Aortic smooth muscle cell (primary cell): ENCODE measurements around the gene SMARCD2. TPM values are rescaled to one million over a fixed set of nuclear protein-coding genes. Genes with fewer than 3 reads are reported as not detected.

ENCODE experiments used
- total RNA-seq: library from RNA; depleted of rRNA; stranded (reverse); fragments of >200 nt; gene quantifications from 2 replicates; pipeline ENCODE4 v1.2.3, GENCODE V29; 2014

Gene SMARCD2
- total RNA-seq = 84.6 and 95.6 TPM in 2 replicates

DNA sequence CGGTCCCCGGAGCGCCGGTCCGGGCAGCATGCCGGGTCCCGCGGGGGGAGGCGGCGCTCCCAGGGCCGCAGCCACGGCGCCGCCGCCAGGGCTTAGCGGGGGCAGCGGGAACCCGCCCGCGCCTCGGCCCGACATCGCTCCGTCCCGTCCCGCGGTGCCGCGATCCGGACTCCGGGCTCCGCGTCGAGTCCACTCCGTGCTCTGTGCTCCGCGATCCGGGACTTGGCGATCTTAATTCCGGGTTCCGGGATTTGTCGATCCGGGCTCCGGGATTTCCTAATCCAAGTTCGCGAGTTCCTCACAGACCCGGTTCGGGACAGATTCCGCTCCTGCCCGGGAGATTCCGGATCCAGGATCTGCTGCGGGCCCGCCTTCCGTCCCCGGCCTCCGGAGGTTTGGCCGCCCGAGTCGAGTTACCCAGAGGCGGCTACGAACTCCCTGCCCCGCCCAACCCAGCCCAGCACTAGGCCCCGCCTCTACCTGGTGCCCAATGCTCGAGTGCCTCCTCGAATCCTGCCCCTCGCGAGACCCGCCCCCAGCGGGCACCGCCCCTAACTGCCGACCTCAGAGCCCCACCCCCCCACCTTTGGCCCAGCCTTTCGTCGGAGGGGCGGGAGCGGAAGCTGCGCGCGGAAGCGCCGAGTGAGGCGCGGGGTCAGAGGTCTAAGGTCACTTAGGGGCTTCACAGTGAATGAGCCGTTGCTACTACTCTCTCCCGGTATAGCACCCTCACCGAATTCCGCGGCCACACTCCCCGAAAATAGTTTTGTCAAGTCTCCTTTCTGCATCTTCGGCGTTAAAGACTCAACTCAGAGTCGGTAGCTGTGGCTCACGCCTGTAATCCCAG lies at the start of gene SMARCD2:
TSS of gene SMARCD2 (minus strand) at position 146 of the 847 bp plus-strand sequence. CDS start at position 135, 11 bp downstream.

GRCh38 chr17:63881935-63882601 lies 39.6 kb upstream of the SMARCD2 start, which contains the start of gene GH2:
Gene GH2 (minus strand): TSS chr17:63881944. CDS start chr17:63881801, 143 bp downstream.

GRCh38 chr17:63873577-63873976 lies 31.1 kb upstream of the SMARCD2 start, which contains the start of gene CSH2:
Gene CSH2 (minus strand): TSS chr17:63873677. CDS start chr17:63873614, 63 bp downstream.

DNA sequence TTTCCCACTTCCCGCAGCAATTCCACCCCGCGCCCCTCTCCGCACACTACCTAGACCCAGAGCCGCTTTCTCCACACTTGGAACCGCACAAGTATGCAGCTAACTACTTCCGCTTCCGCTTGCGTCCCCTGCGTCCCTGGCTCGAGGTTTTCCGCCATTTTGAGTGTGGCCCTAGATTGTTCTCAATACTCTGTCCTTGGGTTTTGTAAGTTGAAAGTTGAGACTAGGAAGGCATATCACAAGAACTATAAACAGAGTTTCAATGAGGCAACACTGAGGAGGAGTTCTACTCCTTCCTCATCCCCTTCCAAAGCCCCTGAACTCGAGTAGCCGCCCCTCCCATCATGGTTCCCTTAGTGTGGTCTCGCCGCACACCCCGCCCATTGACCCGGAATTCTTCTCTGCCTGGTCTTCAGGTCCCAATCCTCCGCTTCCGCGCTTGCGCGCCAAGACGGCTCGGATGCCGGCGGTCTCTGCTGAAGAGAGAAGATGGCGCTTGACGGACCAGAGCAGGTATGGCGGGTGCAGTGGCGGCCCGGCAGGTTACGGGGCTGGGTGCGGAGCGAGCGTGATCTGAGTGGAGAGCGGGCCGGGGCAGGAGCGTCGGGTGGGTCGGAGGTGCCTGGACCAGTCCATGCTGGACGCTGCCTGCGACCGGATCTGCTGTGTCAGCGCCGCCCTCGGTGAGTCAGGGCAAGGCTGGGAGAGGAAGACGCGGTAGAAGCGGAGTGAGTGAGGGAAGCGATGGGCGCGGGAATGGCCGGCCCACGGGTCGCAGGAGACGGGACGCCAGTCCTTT lies 15.3 kb downstream of the SMARCD2 start, which contains the start of the genes FTSJ3 and PSMC5:
TSS of gene FTSJ3 (minus strand) at position 662 of the 799 bp plus-strand sequence. CDS start 761 bp downstream, outside the sequence.
TSS of gene PSMC5 (plus strand) at position 430 of the 799 bp plus-strand sequence. CDS start at position 490, 60 bp downstream.

Other genes with a start within 250 kb of the SMARCD2 start
- gene TACO1, start 241.8 kb downstream of the SMARCD2 start, total RNA-seq = 15.7 and 15.9 TPM in 2 replicates
- 43.2 and 44.0 TPM in 2 replicates for gene MAP3K3, start 220.3 kb downstream of the SMARCD2 start, total RNA-seq
- gene LIMD2, start 142.6 kb downstream of the SMARCD2 start, total RNA-seq = 3.3 and 5.8 TPM in 2 replicates
- gene STRADA, start 100.9 kb downstream of the SMARCD2 start, total RNA-seq = 19.5 and 21.1 TPM in 2 replicates
- 76.7 and 87.7 TPM in 2 replicates for gene CCDC47, start 69.1 kb downstream of the SMARCD2 start, total RNA-seq
- gene DDX42, start 68.5 kb downstream of the SMARCD2 start, total RNA-seq = 61.2 and 62.7 TPM in 2 replicates
- 100 and 134 TPM in 2 replicates for gene PSMC5, start 15.3 kb downstream of the SMARCD2 start, total RNA-seq
- gene FTSJ3, start 15.0 kb downstream of the SMARCD2 start, total RNA-seq = 47.4 and 65.3 TPM in 2 replicates
- not detected in 2 replicates for gene CSH2, start 31.0 kb upstream of the SMARCD2 start, total RNA-seq
- not detected in 2 replicates for gene GH2, start 39.3 kb upstream of the SMARCD2 start, total RNA-seq
- gene CSH1, start 53.9 kb upstream of the SMARCD2 start, total RNA-seq = not detected in 2 replicates
- not detected in 2 replicates for gene CSHL1, start 68.6 kb upstream of the SMARCD2 start, total RNA-seq
- not detected in 2 replicates for gene GH1, start 76.2 kb upstream of the SMARCD2 start, total RNA-seq
- gene CD79B, start 89.6 kb upstream of the SMARCD2 start, total RNA-seq = 2.1 and 2.9 TPM in 2 replicates
- 0.12 and 0.13 TPM in 2 replicates for gene SCN4A, start 130.2 kb upstream of the SMARCD2 start, total RNA-seq
- 1.5 and 2.5 TPM in 2 replicates for gene PRR29, start 155.7 kb upstream of the SMARCD2 start, total RNA-seq
- 22.9 and 44.0 TPM in 2 replicates for gene ICAM2, start 177.9 kb upstream of the SMARCD2 start, total RNA-seq